Stomach (tissue), 9 donors: Measurements from ENCODE around the gene CLDN3. TPM values are rescaled to one million over a fixed set of nuclear protein-coding genes. Genes with fewer than 3 reads are reported as not detected.

Source experiments
- DNase-seq, 2 donors: peaks; one replicate each; pipeline versions ENCODE4 v3.0.0 to v3.0.0-alpha.2; 2013 to 2019
- H3K27ac ChIP-seq, 5 donors: fragments of 200-600 bp in 4 of 5; sonication (generic) in 4 of 5; one replicate each; pipeline ENCODE4 v1.5.1; 2013 to 2019; ENCODE audit warnings: mild to moderate bottlenecking in 1 of 5, moderate library complexity in 1 of 5
- H3K27me3 ChIP-seq, 3 donors: fragments of 200-600 bp; sonication (generic); one replicate each; pipeline ENCODE4 v1.5.1; 2017 to 2019; ENCODE audit warnings: mixed run types in 1 of 3
- H3K36me3 ChIP-seq, 4 donors: fragments of 200-600 bp; sonication (generic); 1 replicate in 3 of 4; 2 replicates in 1 of 4; pipeline ENCODE4 v1.5.1; 2016 to 2019
- H3K4me1 ChIP-seq, 4 donors: fragments of 200-600 bp; sonication (generic); one replicate each; pipeline ENCODE4 v1.5.1; 2016 to 2019
- H3K4me3 ChIP-seq, 4 donors: fragments of 200-600 bp; sonication (generic) in 3 of 4; one replicate each; pipeline ENCODE4 v1.5.1; 2016 to 2019; ENCODE audit warnings: mild to moderate bottlenecking in 1 of 4
- H3K9me3 ChIP-seq, 4 donors: fragments of 200-600 bp; sonication (generic); one replicate each; pipeline ENCODE4 v1.5.1; 2016 to 2019
- EP300 ChIP-seq: sonication (generic); formaldehyde crosslinking; IDR thresholded peaks from one replicate; pipeline ENCODE4 v1.6.1; 2017; ENCODE audit warnings: antibody characterized with exemption
- POLR2A ChIP-seq, 4 donors: fragments of 450-650 bp; IDR thresholded peaks; one replicate each; pipeline ENCODE4 v1.6.1; 2016; ENCODE audit warnings: antibody characterized with exemption in 4 of 4, control low read depth in 2 of 4, mild to moderate bottlenecking in 1 of 4, moderate library complexity in 1 of 4
- POLR2AphosphoS5 ChIP-seq, 3 donors: sonication (generic); formaldehyde crosslinking; IDR thresholded peaks; one replicate each; pipeline ENCODE4 v1.6.1; 2016; ENCODE audit warnings: antibody characterized with exemption in 3 of 3
- WGBS, 5 donors: extraction: QIAGEN DNeasy Blood & Tissue Kit in 3 of 5; methylation state at CpG; one replicate each; pipeline versions ENCODE4 v1.1.5 to v1.1.7; 2013 to 2018; 5-methylcytosine and 5-hydroxymethylcytosine counted together
- intact Hi-C: fragments of 100-400 bp; cut with DNase I; formaldehyde crosslinking; loops from one replicate; pipeline ENCODE4 v1.15.1; 2023; ENCODE audit warnings: low total_unique reads
- polyA plus RNA-seq, 3 donors: library from polyadenylated mRNA; stranded (reverse); fragments of 200-250 nt; gene quantifications; one replicate each; pipeline ENCODE4 v1.2.3, GENCODE V29; 2013
- total RNA-seq, 5 donors: library from RNA; depleted of rRNA; stranded (reverse); fragments of >200 nt; gene quantifications; one replicate each; pipeline versions ENCODE4 v1.1.0 to v1.2.3, GENCODE V29; 2014 to 2016
- TF ChIP-seq, protein P1 (sequence below), 7 experiments: fragments of 450-650 bp in 4 of 7; fragments of 200-600 bp in 3 of 7; sonication (generic) in 3 of 7; IDR thresholded peaks; one replicate each; pipeline ENCODE4 v1.5.1; 2016 to 2019; ENCODE audit warnings: antibody characterized with exemption in 7 of 7, control low read depth in 2 of 7, mild to moderate bottlenecking in 1 of 7
- donor health status: healthy with polysubstance abuse.
- donor health status: Bipolar disorder and iron deficiency.
- donor health status: healthy.

CLDN3 gene
- total and polyA plus RNA-seq, 8 donors, result 0.45 to 1,550 (median 1.6) TPM; not detected in 2

DNA sequence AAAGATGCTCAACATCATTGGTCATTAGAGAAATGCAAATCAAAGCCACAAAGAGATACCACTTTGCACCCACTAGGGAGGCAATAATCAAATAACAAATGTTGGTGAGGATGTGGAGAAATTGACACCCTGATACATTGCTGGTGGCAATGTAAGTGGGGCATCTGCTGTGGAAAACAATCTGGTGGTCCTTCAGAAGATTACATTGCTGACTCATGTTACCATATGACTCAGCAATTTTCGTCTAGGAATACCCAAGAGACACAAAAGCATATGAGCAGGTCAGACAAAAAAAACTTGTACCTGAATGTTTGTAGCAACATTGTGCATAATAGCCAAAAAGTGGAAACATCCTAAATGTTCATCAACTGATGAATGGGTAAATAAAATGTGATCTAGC, 4.9 kb upstream of the CLDN3 start:
- intact Hi-C loops, result no loop called here
- DNase-seq, result no peak

DNA sequence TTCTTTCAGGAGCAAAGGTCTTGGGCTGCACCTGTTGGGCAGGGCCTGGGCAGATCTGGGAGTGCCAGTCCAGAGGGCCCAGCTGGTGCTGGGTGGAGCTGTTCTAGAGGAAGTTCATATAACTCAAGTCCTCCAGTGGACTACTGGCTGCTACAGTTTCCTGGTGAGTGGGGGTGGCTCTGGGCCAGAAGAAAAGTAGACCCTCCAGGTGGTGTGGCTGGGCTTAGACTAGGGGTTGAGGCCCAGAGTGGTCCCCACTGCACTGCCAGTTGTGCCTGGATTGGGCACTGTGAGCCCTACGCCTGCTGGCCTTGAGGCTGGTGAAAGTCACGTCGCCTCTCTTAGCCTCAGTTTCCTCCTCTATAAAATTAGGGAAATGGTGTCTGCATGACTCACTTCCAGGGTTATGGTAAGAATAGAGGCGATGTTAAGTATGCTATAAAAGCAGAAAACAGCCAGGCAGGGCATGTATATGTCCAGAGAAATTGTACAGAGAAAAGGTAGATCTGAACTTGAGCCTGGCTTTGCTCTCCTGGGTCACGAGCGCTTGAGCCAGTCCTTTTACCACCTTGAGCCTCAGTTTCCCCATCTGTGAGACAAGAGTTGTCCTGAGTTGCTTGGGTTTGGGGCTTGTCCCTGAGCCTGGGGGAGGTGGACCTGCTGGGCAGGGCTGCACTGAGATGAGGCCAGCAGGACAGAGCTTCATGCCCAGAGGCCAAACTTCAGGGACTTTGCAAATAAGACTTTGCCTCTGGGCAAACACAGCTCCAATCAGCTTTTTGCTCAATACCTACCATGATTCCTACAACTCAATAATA, 3.8 kb upstream of the CLDN3 start:
- WGBS, 5 donors, result 82 to 96% (median 88%) methylated on average over 6 of the region's 6 CpGs
- intact Hi-C loops, result no loop called here
- H3K4me3 ChIP-seq, result no peak overlapping the region
- H3K4me1 ChIP-seq, result peaks cover 9 to 20% (median 19%) of the 10 kb centered on the region in 4 donors
- H3K36me3 ChIP-seq, result no peaks in the 10 kb centered on the region
- H3K27me3 ChIP-seq, result peaks cover 21 to 89% (median 31%) of the 10 kb centered on the region in 3 donors
- no peaks in the 10 kb centered on the region for H3K9me3 ChIP-seq
- DNase-seq, result peak in 1 of 2 donors; percentile 58
- no peak overlapping the region for H3K27ac ChIP-seq
- TF ChIP-seq, protein P1, sequence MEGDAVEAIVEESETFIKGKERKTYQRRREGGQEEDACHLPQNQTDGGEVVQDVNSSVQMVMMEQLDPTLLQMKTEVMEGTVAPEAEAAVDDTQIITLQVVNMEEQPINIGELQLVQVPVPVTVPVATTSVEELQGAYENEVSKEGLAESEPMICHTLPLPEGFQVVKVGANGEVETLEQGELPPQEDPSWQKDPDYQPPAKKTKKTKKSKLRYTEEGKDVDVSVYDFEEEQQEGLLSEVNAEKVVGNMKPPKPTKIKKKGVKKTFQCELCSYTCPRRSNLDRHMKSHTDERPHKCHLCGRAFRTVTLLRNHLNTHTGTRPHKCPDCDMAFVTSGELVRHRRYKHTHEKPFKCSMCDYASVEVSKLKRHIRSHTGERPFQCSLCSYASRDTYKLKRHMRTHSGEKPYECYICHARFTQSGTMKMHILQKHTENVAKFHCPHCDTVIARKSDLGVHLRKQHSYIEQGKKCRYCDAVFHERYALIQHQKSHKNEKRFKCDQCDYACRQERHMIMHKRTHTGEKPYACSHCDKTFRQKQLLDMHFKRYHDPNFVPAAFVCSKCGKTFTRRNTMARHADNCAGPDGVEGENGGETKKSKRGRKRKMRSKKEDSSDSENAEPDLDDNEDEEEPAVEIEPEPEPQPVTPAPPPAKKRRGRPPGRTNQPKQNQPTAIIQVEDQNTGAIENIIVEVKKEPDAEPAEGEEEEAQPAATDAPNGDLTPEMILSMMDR (IDR thresholded peaks at IDR 0.05), result no peak
- TF ChIP-seq POLR2AphosphoS5 (IDR thresholded peaks at IDR 0.05) (no peak), EP300 (no peak)

More for the DNA sequence above, 4.9 kb upstream of the CLDN3 start:
- 16 to 45% (median 23%) methylated on average over 1 of the region's 1 CpG for WGBS, 5 donors
- H3K36me3 ChIP-seq, result no peaks in the 10 kb centered on the region
- no peak overlapping the region for H3K27ac ChIP-seq
- peaks cover 8 to 10% (median 10%) of the 10 kb centered on the region in 4 donors for H3K4me1 ChIP-seq
- H3K27me3 ChIP-seq, result peaks cover 11 to 84% (median 21%) of the 10 kb centered on the region in 3 donors
- no peaks in the 10 kb centered on the region for H3K9me3 ChIP-seq
- no peak overlapping the region for H3K4me3 ChIP-seq
- TF ChIP-seq POLR2A (IDR thresholded peaks at IDR 0.05) (no peak), POLR2AphosphoS5 (IDR thresholded peaks at IDR 0.05) (no peak), EP300 (no peak)
- TF ChIP-seq, protein P1 (IDR thresholded peaks at IDR 0.05), result no peak

- H3K4me1 ChIP-seq, result peaks cover 9 to 25% (median 21%) of the 10 kb centered on the region in 4 donors
- WGBS, 5 donors, result 57 to 66% (median 61%) methylated on average over 17 of the region's 17 CpGs
- H3K36me3 ChIP-seq, result no peaks in the 10 kb centered on the region
- no peak for DNase-seq
- H3K9me3 ChIP-seq, result no peaks in the 10 kb centered on the region
- H3K4me3 ChIP-seq, result peak overlapping the region in 3 of 4 donors; percentile 32 to 52 (median 40)
- H3K27me3 ChIP-seq, result peaks cover 21 to 87% (median 41%) of the 10 kb centered on the region in 3 donors
- TF ChIP-seq, protein P1 (IDR thresholded peaks at IDR 0.05), result no peak
- TF ChIP-seq POLR2AphosphoS5 (IDR thresholded peaks at IDR 0.05) (no peak), POLR2A (IDR thresholded peaks at IDR 0.05) (no peak), EP300 (no peak)
- no peak overlapping the region for H3K27ac ChIP-seq
- intact Hi-C loops, result no loop called here
These were observed 995 bp upstream of the CLDN3 start for GRCh38 chr7:73770860-73771670.

GRCh38 chr7:73769481-73770001, 529 bp downstream of the CLDN3 start:
- peaks cover 9 to 25% (median 21%) of the 10 kb centered on the region in 4 donors for H3K4me1 ChIP-seq
- H3K27ac ChIP-seq, result peak overlapping the region in 1 of 5 donors; percentile 31
- no peak for TF ChIP-seq POLR2A (IDR thresholded peaks at IDR 0.05)
- TF ChIP-seq, protein P1 (IDR thresholded peaks at IDR 0.05), result no peak
- TF ChIP-seq POLR2AphosphoS5 (IDR thresholded peaks at IDR 0.05), result no peak
- TF ChIP-seq EP300, result no peak
- no peaks in the 10 kb centered on the region for H3K9me3 ChIP-seq
- H3K27me3 ChIP-seq, result peaks cover 21 to 78% (median 41%) of the 10 kb centered on the region in 3 donors
- intact Hi-C loops, result no loop called here
- 9 to 32% (median 22%) methylated on average over 7 to 49 of the region's 49 CpGs for WGBS, 5 donors
- H3K36me3 ChIP-seq, result no peaks in the 10 kb centered on the region
- no peak for DNase-seq
- H3K4me3 ChIP-seq, result peak overlapping the region; percentile 32 to 52 (median 37)
